ENCODE results near the gene LPCAT1. TPM values are rescaled to one million over a fixed set of nuclear protein-coding genes. Genes with fewer than 3 reads are reported as not detected.

The LPCAT1 gene
- total and polyA plus RNA-seq, 2 donors (not counting 3 experiments of a cell fraction or from before 2014, with no cell fraction given) = 28.9 to 57.2 TPM

DNA sequence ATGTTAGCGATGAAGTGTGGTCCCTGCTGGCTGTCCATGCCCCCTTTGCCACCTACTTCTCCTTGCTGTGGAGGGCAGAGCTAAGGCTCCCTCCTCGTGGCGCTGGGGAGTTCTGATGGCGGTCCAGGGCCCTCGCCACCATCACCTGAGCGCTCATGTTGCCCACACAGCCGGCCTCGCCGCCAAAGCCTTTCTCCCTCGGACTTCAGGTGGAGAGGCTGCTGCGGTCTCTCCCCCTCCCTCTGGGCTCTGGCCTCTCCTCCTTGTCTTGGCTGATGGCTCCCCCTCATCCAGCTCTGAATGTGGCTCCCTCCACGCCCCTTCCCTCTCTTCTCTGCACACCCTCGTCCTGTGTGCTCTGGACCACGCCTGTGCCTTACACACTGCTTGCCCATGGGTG lies 14.5 kb upstream of the LPCAT1 start:
- H4K20me1 ChIP-seq (replicated peaks; ENCODE audit: control insufficient read depth, extremely low read depth, insufficient read depth, low read length) = no peaks in the 10 kb centered on the region
- H3K9ac ChIP-seq (replicated peaks; ENCODE audit: extremely low read depth, insufficient read depth, low read length) = no peak overlapping the region
- BruUV-seq (replicated peaks) = no TSS peak
- H3K79me2 ChIP-seq (ENCODE audit: control insufficient read depth, insufficient read depth, low read length) = no peaks in the 10 kb centered on the region
- H3K27me3 ChIP-seq (ENCODE audit: control insufficient read depth in 2 of 2, insufficient read depth in 2 of 2, low read length in 2 of 2) = peaks cover 7 to 21% of the 10 kb centered on the region in 2 experiments
- no peaks in the 10 kb centered on the region for H3K9me1 ChIP-seq (replicated peaks; ENCODE audit: control insufficient read depth, extremely low read depth, insufficient read depth, low read length)
- ChIA-PET POLR2A (no interaction called here), CTCF (no interaction called here)
- TF ChIP-seq POLR2AphosphoS5 (IDR thresholded peaks at IDR 0.05; ENCODE audit: insufficient read depth, low read depth, low read length) (no peak), EZH2 (IDR thresholded peaks at IDR 0.05; ENCODE audit: borderline replicate concordance, low read depth, low read length, severe bottlenecking) (no peak), FOS (IDR thresholded peaks at IDR 0.05; ENCODE audit: borderline replicate concordance, insufficient read depth, low read length) (no peak), GATA2 (IDR thresholded peaks at IDR 0.05; ENCODE audit: insufficient read depth, insufficient read length, low read depth, low read length) (no peak), JUN (IDR thresholded peaks at IDR 0.05; ENCODE audit: borderline replicate concordance, insufficient read depth, insufficient read length, low read depth) (no peak), POLR2A (IDR thresholded peaks at IDR 0.05; ENCODE audit: low read depth, low read length) (no peak)
- TF ChIP-seq, protein P1, sequence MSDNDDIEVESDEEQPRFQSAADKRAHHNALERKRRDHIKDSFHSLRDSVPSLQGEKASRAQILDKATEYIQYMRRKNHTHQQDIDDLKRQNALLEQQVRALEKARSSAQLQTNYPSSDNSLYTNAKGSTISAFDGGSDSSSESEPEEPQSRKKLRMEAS (IDR thresholded peaks at IDR 0.05; ENCODE audit: insufficient read depth, insufficient read length) = no peak
- TF ChIP-seq, protein P2, sequence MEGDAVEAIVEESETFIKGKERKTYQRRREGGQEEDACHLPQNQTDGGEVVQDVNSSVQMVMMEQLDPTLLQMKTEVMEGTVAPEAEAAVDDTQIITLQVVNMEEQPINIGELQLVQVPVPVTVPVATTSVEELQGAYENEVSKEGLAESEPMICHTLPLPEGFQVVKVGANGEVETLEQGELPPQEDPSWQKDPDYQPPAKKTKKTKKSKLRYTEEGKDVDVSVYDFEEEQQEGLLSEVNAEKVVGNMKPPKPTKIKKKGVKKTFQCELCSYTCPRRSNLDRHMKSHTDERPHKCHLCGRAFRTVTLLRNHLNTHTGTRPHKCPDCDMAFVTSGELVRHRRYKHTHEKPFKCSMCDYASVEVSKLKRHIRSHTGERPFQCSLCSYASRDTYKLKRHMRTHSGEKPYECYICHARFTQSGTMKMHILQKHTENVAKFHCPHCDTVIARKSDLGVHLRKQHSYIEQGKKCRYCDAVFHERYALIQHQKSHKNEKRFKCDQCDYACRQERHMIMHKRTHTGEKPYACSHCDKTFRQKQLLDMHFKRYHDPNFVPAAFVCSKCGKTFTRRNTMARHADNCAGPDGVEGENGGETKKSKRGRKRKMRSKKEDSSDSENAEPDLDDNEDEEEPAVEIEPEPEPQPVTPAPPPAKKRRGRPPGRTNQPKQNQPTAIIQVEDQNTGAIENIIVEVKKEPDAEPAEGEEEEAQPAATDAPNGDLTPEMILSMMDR (IDR thresholded peaks at IDR 0.05; ENCODE audit: extremely low read depth in 1 of 2, insufficient read depth in 1 of 2, low read depth in 1 of 2, low read length in 2 of 2) = no peak
- intact Hi-C loops (cut with micrococcal nuclease) = no loop called here
- no peak overlapping the region for H2AFZ ChIP-seq (ENCODE audit: low read depth, low read length)
- H3K36me3 ChIP-seq (ENCODE audit: control insufficient read depth in 2 of 2, extremely low read depth in 1 of 2, insufficient read depth in 2 of 2, low read length in 2 of 2) = no peaks in the 10 kb centered on the region
- DNase-seq (ENCODE audit: low read depth, low spot score) = no peak
- FAIRE-seq = no peak
- H3K9me3 ChIP-seq (replicated peaks; ENCODE audit: control insufficient read depth, insufficient read depth, low read length) = no peaks in the 10 kb centered on the region
- H3K4me2 ChIP-seq (ENCODE audit: insufficient read depth, low read length) = no peak overlapping the region
- no peak overlapping the region for H3K27ac ChIP-seq (ENCODE audit: insufficient read depth, low read depth, low read length)
- dilution Hi-C loops (cut with MboI; ENCODE audit: extremely low pct_ligation_motif_present, low sequenced_read_pairs) = no loop called here
- peaks cover 3% of the 10 kb centered on the region for H3K4me1 ChIP-seq (ENCODE audit: control insufficient read depth, extremely low read depth, insufficient read depth, low read length)
- H3K4me3 ChIP-seq (replicated peaks in 1 of 3; ENCODE audit: insufficient read depth in 1 of 3, low read depth in 1 of 3, low read length in 3 of 3) = no peak overlapping the region
